Measurements from ENCODE around the gene CAMTA1. TPM values are rescaled to one million over a fixed set of nuclear protein-coding genes. Genes with fewer than 3 reads are reported as not detected.

Gene CAMTA1
- total and polyA plus RNA-seq, 9 of the 15 experiments (the other 6 are each of a cell fraction or from before 2014, with no cell fraction given): 43.9 to 161 (median 65.9) TPM

DNA sequence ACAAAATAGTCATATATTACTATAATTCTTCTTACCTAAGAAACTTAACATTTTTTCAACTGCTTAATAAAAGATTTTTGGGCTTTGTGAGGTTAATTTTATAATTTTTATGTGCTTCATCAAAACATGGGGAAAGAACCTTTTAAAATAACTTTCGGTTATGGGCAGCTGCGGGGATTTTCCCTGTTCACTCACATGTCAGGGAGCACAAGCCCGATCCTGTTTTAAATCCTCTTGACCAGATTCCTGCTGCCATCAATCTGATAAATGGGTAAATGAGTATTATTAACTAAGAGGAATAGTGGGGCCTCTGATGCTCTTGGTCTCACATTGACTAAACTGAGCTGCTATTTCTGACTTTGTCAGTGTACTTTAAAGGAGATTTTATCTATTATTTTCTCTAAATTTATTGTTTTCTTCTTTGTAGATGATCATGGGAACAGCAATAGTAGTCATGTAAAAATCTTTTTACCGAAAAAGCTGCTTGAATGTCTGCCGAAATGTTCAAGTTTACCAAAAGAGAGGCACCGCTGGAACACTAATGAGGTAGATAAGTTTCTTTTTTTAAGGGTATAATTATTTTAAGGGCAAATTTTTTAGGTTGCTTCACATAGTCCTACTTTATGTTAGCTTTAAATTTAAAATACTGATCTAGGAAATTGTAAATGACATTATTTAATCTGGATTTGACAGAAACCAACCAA, 39.6 kb downstream of the CAMTA1 start:
- Histone ChIP-seq H3K4me1 (replicated peaks in 1 of 2; ENCODE audit: control insufficient read depth in 2 of 2, insufficient read depth in 2 of 2, low read length in 2 of 2) (no peaks in the 10 kb centered on the region), H3K4me2 (ENCODE audit: insufficient read depth, low read length) (no peak overlapping the region), H4K20me1 (replicated peaks; ENCODE audit: control insufficient read depth, insufficient read depth, low read length) (peaks cover 3% of the 10 kb centered on the region; the same call in 1 of the 2 replicates), H3K27me3 (ENCODE audit: control insufficient read depth in 2 of 2, insufficient read depth in 2 of 2, low read length in 2 of 2) (no peaks in the 10 kb centered on the region), H3K79me2 (ENCODE audit: control insufficient read depth, insufficient read depth, low read length) (no peaks in the 10 kb centered on the region), H3K36me3 (ENCODE audit: control insufficient read depth, insufficient read depth, low read length) (peaks cover 3% of the 10 kb centered on the region; the same call in 1 of the 3 replicates), H3K27ac (ENCODE audit: extremely low read depth, low read depth, low read length) (no peak overlapping the region), H3K9me1 (ENCODE audit: control insufficient read depth, insufficient read depth, low read length) (no peaks in the 10 kb centered on the region), H3K4me3 (no peak overlapping the region), H3K9ac (ENCODE audit: insufficient read depth in 1 of 2, low read depth in 2 of 2, low read length in 2 of 2) (no peak overlapping the region), H2AFZ (ENCODE audit: low read depth, low read length) (no peak overlapping the region), H3K9me3 (replicated peaks; ENCODE audit: control insufficient read depth, insufficient read depth, low read depth, low read length) (no peaks in the 10 kb centered on the region)
- no peak for TF ChIP-seq TARDBP (IDR thresholded peaks at IDR 0.05)
- TF ChIP-seq, protein P1, sequence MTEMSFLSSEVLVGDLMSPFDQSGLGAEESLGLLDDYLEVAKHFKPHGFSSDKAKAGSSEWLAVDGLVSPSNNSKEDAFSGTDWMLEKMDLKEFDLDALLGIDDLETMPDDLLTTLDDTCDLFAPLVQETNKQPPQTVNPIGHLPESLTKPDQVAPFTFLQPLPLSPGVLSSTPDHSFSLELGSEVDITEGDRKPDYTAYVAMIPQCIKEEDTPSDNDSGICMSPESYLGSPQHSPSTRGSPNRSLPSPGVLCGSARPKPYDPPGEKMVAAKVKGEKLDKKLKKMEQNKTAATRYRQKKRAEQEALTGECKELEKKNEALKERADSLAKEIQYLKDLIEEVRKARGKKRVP (CRISPR knock-in tag; IDR thresholded peaks at IDR 0.05): no peak
- TF ChIP-seq C11orf30 (IDR thresholded peaks at IDR 0.05; ENCODE audit: low read depth): no peak
- no peak for TF ChIP-seq ZNF830 (CRISPR knock-in tag; IDR thresholded peaks at IDR 0.05)
- no peak for TF ChIP-seq FOXK1 (CRISPR knock-in tag; IDR thresholded peaks at IDR 0.05; ENCODE audit: borderline replicate concordance)
- TF ChIP-seq, protein P2, sequence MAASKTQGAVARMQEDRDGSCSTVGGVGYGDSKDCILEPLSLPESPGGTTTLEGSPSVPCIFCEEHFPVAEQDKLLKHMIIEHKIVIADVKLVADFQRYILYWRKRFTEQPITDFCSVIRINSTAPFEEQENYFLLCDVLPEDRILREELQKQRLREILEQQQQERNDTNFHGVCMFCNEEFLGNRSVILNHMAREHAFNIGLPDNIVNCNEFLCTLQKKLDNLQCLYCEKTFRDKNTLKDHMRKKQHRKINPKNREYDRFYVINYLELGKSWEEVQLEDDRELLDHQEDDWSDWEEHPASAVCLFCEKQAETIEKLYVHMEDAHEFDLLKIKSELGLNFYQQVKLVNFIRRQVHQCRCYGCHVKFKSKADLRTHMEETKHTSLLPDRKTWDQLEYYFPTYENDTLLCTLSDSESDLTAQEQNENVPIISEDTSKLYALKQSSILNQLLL (CRISPR knock-in tag; IDR thresholded peaks at IDR 0.05; ENCODE audit: borderline replicate concordance): no peak
- TF ChIP-seq, protein P3, sequence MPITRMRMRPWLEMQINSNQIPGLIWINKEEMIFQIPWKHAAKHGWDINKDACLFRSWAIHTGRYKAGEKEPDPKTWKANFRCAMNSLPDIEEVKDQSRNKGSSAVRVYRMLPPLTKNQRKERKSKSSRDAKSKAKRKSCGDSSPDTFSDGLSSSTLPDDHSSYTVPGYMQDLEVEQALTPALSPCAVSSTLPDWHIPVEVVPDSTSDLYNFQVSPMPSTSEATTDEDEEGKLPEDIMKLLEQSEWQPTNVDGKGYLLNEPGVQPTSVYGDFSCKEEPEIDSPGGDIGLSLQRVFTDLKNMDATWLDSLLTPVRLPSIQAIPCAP (CRISPR knock-in tag; IDR thresholded peaks at IDR 0.05; ENCODE audit: borderline replicate concordance): no peak
- TF ChIP-seq MEF2A (IDR thresholded peaks at IDR 0.05; ENCODE audit: control insufficient read depth, low read depth, low read length): no peak
- no peak for TF ChIP-seq CSDE1 (IDR thresholded peaks at IDR 0.05)
- no peak for TF ChIP-seq ZNF12 (CRISPR knock-in tag; IDR thresholded peaks at IDR 0.05)
- TF ChIP-seq POLR3G (IDR thresholded peaks at IDR 0.05; ENCODE audit: extremely low read depth, insufficient read length, insufficient replicate concordance): no peak
- no peak for TF ChIP-seq RBFOX2 (IDR thresholded peaks at IDR 0.05; ENCODE audit: low read depth, low read length)
- TF ChIP-seq ZNF143 (CRISPR knock-in tag; IDR thresholded peaks at IDR 0.05): no peak
- TF ChIP-seq TAF15 (IDR thresholded peaks at IDR 0.05; ENCODE audit: low read depth, low read length): no peak
- TF ChIP-seq PTTG1 (tag; IDR thresholded peaks at IDR 0.05; ENCODE audit: low read depth): no peak
- no peak for TF ChIP-seq SMAD4 (CRISPR knock-in tag; conservative IDR thresholded peaks at IDR 0.05)
- TF ChIP-seq WHSC1 (IDR thresholded peaks at IDR 0.05; ENCODE audit: low read length): no peak
- TF ChIP-seq ESRRA (IDR thresholded peaks at IDR 0.05; ENCODE audit: borderline replicate concordance, low read depth): no peak
- intact Hi-C loops (cut with micrococcal nuclease): no loop called here
- 80% methylated on average over 6 of the region's 6 CpGs for WGBS (ENCODE audit: insufficient coverage, low coverage, missing lambda C conversion rate)
- DNase-seq (ENCODE audit: extremely low read depth in 1 of 4, low spot score in 3 of 4) (no peak), ATAC-seq (no peak), FAIRE-seq (no peak)
- CTCF ChIA-PET (ENCODE audit: low intra/inter-chr PET ratio): no interaction called here
- POLR2A ChIA-PET: interaction anchor here (1.8 kb wide), 1 partner anchor 11 kb away, joined by 5 read pairs; no protein-coding TSS in a partner anchor
- in situ Hi-C loops (cut with MboI): no loop called here
- no TSS peak for BruUV-seq (replicated peaks)
